PC-3 (cell line): ENCODE measurements around the gene NPFFR1.

Source experiments
- CTCF ChIP-seq: fragments of 300-600 bp; sonication (generic); conservative IDR thresholded peaks from 2 replicates; pipeline ENCODE4 v1.5.1; 2017; ENCODE audit warnings: antibody characterized with exemption, low read depth, mild to moderate bottlenecking, low read length
- EZH2 ChIP-seq: fragments of 300-600 bp; sonication (generic); IDR thresholded peaks from one replicate; pipeline ENCODE4 v1.6.1; 2017; ENCODE audit warnings: antibody characterized with exemption, mild to moderate bottlenecking, low read length; ENCODE audit not compliant: unreplicated experiment

- TF ChIP-seq CTCF (no peak), EZH2 (no peak)
Observed at GRCh38 chr10:70228491-70228890, 55.3 kb downstream of the NPFFR1 start.
